Ishikawa (cell line): Measurements from ENCODE around the gene RPUSD2.

Experiments used
- CEBPB ChIP-seq: IDR thresholded peaks from 2 replicates; pipeline ENCODE4 v1.6.1; 2012
- CREB1 ChIP-seq: IDR thresholded peaks from 2 replicates; pipeline ENCODE4 v1.6.1; 2012; ENCODE audit warnings: low read depth
- EGR1 ChIP-seq: IDR thresholded peaks from 2 replicates; pipeline ENCODE4 v1.6.1; 2012
- EP300 ChIP-seq: IDR thresholded peaks from 2 replicates; pipeline ENCODE4 v1.6.1; 2012; ENCODE audit warnings: borderline replicate concordance
- FOXM1 ChIP-seq: IDR thresholded peaks from 2 replicates; pipeline ENCODE4 v1.6.1; 2012; ENCODE audit warnings: low read depth, borderline replicate concordance
- NFIC ChIP-seq: IDR thresholded peaks from 2 replicates; pipeline ENCODE4 v1.6.1; 2012
- RAD21 ChIP-seq: IDR thresholded peaks from 2 replicates; pipeline ENCODE4 v1.6.1; 2012; ENCODE audit warnings: low read depth
- TEAD4 ChIP-seq: IDR thresholded peaks from 2 replicates; pipeline ENCODE4 v1.6.1; 2012
- USF1 ChIP-seq: IDR thresholded peaks from 2 replicates; pipeline ENCODE4 v1.6.1; 2012
- ZBTB7A ChIP-seq: IDR thresholded peaks from 2 replicates; pipeline ENCODE4 v1.6.1; 2012; ENCODE audit warnings: low read depth
- TF ChIP-seq, protein P1 (sequence below): IDR thresholded peaks from 2 replicates; pipeline ENCODE4 v1.6.1; 2012; ENCODE audit warnings: low read depth, mild to moderate bottlenecking

DNA sequence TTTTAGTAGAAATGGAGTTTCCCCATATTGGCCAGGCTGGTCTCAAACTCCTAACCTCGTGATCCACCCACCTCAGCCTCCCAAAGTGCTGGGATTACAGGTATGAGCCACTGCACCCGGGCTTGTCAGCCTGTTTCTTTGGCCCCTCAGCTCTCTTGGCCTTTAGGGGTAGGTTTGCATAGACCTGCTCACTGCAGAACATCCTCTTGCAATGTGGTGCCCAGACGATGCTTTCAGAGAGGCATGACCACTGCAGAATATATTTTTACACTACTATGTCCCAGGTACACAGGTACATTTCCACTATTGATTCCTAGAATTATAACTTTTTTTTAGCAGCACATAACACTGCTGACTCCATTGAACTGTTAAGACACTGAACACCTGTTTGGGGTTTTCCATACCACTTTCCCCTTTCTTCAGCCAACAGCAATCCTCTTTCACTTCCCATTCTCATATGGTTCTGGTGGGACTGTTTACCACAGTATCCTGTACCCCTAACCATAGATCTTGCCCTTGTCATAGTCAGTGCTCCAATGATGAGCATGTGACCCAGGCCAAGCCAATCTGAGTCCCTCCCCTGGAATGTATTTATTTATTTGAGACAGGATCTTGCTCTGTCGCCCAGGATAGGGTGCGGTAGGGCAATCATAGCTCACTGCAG lies 25.3 kb upstream of the RPUSD2 start:
- TF ChIP-seq CREB1: no peak
- TF ChIP-seq NFIC: no peak
- TF ChIP-seq, protein P1, sequence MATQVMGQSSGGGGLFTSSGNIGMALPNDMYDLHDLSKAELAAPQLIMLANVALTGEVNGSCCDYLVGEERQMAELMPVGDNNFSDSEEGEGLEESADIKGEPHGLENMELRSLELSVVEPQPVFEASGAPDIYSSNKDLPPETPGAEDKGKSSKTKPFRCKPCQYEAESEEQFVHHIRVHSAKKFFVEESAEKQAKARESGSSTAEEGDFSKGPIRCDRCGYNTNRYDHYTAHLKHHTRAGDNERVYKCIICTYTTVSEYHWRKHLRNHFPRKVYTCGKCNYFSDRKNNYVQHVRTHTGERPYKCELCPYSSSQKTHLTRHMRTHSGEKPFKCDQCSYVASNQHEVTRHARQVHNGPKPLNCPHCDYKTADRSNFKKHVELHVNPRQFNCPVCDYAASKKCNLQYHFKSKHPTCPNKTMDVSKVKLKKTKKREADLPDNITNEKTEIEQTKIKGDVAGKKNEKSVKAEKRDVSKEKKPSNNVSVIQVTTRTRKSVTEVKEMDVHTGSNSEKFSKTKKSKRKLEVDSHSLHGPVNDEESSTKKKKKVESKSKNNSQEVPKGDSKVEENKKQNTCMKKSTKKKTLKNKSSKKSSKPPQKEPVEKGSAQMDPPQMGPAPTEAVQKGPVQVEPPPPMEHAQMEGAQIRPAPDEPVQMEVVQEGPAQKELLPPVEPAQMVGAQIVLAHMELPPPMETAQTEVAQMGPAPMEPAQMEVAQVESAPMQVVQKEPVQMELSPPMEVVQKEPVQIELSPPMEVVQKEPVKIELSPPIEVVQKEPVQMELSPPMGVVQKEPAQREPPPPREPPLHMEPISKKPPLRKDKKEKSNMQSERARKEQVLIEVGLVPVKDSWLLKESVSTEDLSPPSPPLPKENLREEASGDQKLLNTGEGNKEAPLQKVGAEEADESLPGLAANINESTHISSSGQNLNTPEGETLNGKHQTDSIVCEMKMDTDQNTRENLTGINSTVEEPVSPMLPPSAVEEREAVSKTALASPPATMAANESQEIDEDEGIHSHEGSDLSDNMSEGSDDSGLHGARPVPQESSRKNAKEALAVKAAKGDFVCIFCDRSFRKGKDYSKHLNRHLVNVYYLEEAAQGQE: no peak
- no peak for TF ChIP-seq RAD21
- TF ChIP-seq ZBTB7A: no peak
- TF ChIP-seq FOXM1: no peak
- TF ChIP-seq EGR1: no peak
- TF ChIP-seq CEBPB: no peak
- TF ChIP-seq USF1: no peak
- TF ChIP-seq EP300: no peak
- TF ChIP-seq TEAD4: no peak
